Memory B cell (primary cell): ENCODE data around the gene SPTBN2.

Experiments used
- ATAC-seq: fragments of 150-1000 bp; cut with Tn5 transposase; 2 replicates; pipeline ENCODE4 v1.10.0; 2021; ENCODE audit warnings: low read depth, mild to moderate bottlenecking, moderate library complexity
- DNase-seq, 2 donors: peaks; one replicate each; pipeline ENCODE4 v3.0.0; 2022; ENCODE audit warnings: low spot score in 2 of 2
- H3K27ac Mint-ChIP-seq: one replicate; pipeline ENCODE4 v1.8.0; 2022; ENCODE audit warnings: mild to moderate bottlenecking, moderate library complexity, mixed read lengths
- H3K27me3 Mint-ChIP-seq: one replicate; pipeline ENCODE4 v1.8.0; 2022; ENCODE audit warnings: mixed read lengths
- H3K36me3 Mint-ChIP-seq: one replicate; pipeline ENCODE4 v1.8.0; 2022; ENCODE audit warnings: mild to moderate bottlenecking, mixed read lengths
- H3K4me1 Mint-ChIP-seq: one replicate; pipeline ENCODE4 v1.8.0; 2022; ENCODE audit warnings: mixed read lengths
- H3K4me3 Mint-ChIP-seq: one replicate; pipeline ENCODE4 v1.8.0; 2022; ENCODE audit warnings: mild to moderate bottlenecking, moderate library complexity, mixed read lengths
- H3K9me3 Mint-ChIP-seq: one replicate; pipeline ENCODE4 v1.8.0; 2022; ENCODE audit warnings: mixed read lengths

SPTBN2 gene

DNA sequence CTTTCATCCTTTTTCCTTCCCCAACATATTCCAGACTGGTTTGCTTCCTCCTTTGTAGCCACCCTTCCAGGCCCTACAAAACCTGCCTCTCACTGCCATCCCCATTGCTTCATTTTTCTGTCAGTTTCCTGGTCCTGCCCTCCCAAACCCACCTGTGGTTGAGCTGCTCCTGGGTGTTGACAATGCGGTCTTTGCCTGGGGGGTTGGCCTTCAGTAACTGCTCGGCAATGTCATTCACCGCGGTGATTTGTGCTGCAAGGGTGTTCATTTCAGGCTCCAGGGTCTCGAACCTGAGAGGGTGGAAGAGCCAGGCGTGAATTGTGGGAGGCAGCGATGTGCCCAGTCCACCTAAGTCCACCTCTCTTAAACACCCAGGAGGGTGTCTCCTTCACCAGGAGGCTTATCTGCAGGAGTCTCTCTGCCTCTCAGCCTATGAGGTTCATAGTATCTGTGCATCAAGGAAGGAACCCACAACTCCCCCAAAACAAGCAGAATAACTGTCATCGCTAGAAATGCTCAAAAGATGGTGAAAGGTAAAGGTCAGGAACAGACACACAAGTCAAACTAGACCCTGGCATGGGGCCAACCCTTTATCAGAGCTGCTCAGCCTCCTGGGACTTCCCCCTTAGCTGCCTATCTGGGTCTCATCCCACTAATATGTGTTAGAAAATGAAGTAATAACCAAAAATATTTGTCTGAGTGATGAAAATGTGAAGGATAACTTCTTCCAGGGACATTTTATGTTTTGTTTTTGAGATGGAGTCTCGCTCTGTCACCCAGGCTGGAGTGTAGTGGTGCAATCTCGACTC lies 27.4 kb downstream of the SPTBN2 start:
- H3K4me1 Mint-ChIP-seq: no peaks in the 10 kb centered on the region
- DNase-seq: no peak
- peaks cover 1% of the 10 kb centered on the region for H3K9me3 Mint-ChIP-seq
- no peak overlapping the region for H3K4me3 Mint-ChIP-seq
- H3K27ac Mint-ChIP-seq: no peak overlapping the region
- H3K36me3 Mint-ChIP-seq: peaks cover 2% of the 10 kb centered on the region
- H3K27me3 Mint-ChIP-seq: no peaks in the 10 kb centered on the region
- ATAC-seq: no peak

DNA sequence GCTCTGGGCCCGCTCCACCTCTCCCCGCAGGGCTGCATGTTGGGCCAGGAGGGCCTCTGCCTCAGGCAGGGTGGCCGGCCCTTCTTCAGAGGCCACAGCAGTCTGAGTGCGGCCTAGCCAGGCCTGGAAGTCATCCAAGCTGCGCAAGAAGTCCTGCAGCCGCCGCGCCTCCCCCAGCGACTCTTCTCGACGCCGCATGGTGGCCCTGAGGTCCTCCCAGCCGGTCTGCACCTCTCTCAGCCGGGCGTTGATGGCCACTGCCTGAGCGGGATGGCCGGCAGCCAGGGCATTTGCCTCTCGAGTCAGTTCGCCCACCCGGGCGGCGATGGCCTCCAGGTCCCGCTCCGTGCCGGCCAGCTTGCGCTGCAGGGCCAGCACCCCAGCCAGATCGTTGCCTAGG lies 28.3 kb downstream of the SPTBN2 start:
- DNase-seq (no peak), ATAC-seq (no peak)
- Mint-ChIP-seq H3K36me3 (peaks cover 2% of the 10 kb centered on the region), H3K9me3 (peaks cover 1% of the 10 kb centered on the region), H3K4me1 (no peaks in the 10 kb centered on the region), H3K27me3 (no peaks in the 10 kb centered on the region), H3K4me3 (no peak overlapping the region), H3K27ac (no peak overlapping the region)

DNA sequence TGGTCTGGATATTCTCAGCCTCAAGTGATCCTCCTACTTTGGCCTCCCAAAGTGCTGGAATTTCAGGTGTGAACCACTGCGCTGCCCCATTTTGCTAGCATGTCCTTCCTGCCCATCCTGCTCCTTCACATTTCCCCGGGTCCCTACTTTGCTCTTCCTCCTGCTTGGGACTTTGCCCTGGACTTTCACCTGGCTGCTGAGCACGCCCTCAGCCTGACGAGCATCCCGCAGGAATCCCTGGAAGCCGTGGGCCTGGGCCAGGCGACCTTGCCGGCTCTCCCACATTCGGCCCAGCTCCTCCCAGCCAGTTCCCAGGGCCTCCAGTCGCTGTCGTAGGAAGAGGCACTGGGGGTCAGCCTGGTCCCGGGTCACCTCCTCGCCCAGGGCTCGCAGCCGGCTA lies 28.7 kb downstream of the SPTBN2 start:
- no peak for DNase-seq
- no peak overlapping the region for H3K27ac Mint-ChIP-seq
- no peak overlapping the region for H3K4me3 Mint-ChIP-seq
- no peak for ATAC-seq
- H3K4me1 Mint-ChIP-seq: no peaks in the 10 kb centered on the region
- peaks cover 1% of the 10 kb centered on the region for H3K9me3 Mint-ChIP-seq
- no peaks in the 10 kb centered on the region for H3K27me3 Mint-ChIP-seq
- H3K36me3 Mint-ChIP-seq: peaks cover 2% of the 10 kb centered on the region

DNA sequence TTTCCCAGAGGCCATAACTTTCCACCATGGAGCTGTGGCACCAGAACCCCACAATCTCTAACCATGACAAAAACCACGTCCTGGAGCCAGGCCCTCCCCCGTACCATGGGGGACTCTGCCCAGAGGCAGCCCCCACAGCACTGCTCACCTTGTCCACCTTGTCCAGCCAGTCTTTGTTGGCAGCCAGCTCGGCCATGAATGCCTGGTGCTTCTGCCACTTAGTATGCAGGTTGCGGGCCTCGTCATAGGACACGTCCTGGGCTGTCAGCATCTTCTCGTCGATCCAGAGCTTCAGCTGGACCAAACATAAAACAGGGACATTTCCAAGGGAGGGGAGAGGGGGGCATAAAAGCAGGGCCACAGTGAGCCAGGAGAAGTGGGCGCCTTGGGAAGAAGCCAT lies 30.5 kb downstream of the SPTBN2 start:
- ATAC-seq (no peak), DNase-seq (no peak)
- no peak overlapping the region for H3K4me3 Mint-ChIP-seq
- no peak overlapping the region for H3K27ac Mint-ChIP-seq
- H3K9me3 Mint-ChIP-seq: peaks cover 1% of the 10 kb centered on the region
- H3K36me3 Mint-ChIP-seq: peaks cover 2% of the 10 kb centered on the region
- H3K27me3 Mint-ChIP-seq: peaks cover under 1% of the 10 kb centered on the region
- H3K4me1 Mint-ChIP-seq: peaks cover 2% of the 10 kb centered on the region

DNA sequence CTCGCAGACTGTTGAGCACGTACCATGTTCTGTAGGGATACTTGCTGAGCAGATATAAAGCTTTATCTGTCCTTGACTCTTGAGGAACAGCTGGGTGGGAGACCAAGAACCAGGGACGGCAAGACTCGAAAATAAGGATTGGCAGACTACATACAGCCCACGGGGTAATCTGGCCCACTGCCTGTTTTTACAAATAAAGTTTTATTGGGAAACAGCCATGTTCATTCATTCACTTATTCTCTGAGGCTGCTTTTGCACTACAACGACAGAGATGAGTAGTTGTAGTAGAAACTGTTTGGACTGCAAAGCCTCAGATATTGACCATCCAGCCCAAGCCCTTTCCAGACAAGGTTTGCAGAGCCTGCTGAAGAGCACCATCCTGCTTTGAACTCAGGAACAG lies 31.0 kb downstream of the SPTBN2 start:
- H3K4me3 Mint-ChIP-seq: no peak overlapping the region
- peaks cover 3% of the 10 kb centered on the region for H3K27me3 Mint-ChIP-seq
- peaks cover 2% of the 10 kb centered on the region for H3K4me1 Mint-ChIP-seq

DNA sequence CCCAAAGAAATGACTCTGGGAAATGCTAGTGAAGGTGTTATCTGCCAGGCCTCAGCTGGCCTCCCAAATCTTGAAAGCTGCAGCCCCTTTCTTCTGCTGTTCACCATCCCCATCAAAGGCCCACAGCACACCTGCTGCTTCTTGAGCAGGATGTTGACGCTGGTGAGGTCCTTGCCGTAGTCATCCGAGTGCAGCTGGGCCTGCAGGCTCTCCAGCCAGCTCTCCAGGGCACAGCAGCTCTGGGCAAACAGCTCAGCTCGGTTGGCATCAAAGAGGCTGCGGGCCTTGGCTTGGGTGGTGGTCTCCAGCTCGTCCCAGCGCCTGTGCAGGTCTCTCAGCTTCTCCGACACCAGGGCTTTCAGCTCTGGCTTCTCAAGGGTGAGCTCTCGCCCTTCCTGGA lies 32.9 kb downstream of the SPTBN2 start:
- peaks cover 1% of the 10 kb centered on the region for H3K9me3 Mint-ChIP-seq
- ATAC-seq (no peak), DNase-seq (no peak)
- no peak overlapping the region for H3K4me3 Mint-ChIP-seq
- no peaks in the 10 kb centered on the region for H3K36me3 Mint-ChIP-seq
- peaks cover 5% of the 10 kb centered on the region for H3K27me3 Mint-ChIP-seq
- H3K4me1 Mint-ChIP-seq: peaks cover 2% of the 10 kb centered on the region
- no peak overlapping the region for H3K27ac Mint-ChIP-seq

More for the DNA sequence above, 31.0 kb downstream of the SPTBN2 start:
- H3K36me3 Mint-ChIP-seq: peaks cover 2% of the 10 kb centered on the region
- no peak for DNase-seq
- ATAC-seq: no peak
- peaks cover 1% of the 10 kb centered on the region for H3K9me3 Mint-ChIP-seq
- H3K27ac Mint-ChIP-seq: no peak overlapping the region

DNA sequence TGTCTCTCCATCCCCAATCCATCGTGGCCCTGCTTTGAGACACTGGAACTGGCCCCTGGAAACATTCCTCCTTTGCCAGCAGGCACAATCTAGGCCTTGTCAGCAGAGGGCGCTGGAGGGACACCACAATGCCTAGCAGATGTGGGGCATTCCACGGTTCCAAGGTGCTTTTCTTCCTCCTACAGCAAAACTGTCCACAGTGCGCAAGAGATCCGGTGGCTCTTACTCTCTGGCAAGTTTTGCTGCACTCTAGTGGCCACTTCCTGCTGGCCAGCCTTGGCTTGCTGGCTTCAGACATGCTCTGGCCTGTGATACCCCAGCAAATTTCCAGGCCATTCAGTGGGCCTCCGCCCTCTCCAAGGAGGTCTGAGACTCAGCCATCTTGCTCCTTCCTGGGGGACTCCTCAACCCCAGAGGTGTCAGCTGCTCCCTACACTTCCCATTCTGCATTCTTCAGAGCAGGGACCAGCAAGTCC lies 34.2 kb downstream of the SPTBN2 start:
- DNase-seq (peak; percentile 84 to 86), ATAC-seq (peak; percentile 97)
- Mint-ChIP-seq H3K9me3 (peaks cover under 1% of the 10 kb centered on the region), H3K4me1 (peaks cover 2% of the 10 kb centered on the region), H3K27me3 (peaks cover 5% of the 10 kb centered on the region), H3K4me3 (no peak overlapping the region), H3K27ac (no peak overlapping the region), H3K36me3 (no peaks in the 10 kb centered on the region)

DNA sequence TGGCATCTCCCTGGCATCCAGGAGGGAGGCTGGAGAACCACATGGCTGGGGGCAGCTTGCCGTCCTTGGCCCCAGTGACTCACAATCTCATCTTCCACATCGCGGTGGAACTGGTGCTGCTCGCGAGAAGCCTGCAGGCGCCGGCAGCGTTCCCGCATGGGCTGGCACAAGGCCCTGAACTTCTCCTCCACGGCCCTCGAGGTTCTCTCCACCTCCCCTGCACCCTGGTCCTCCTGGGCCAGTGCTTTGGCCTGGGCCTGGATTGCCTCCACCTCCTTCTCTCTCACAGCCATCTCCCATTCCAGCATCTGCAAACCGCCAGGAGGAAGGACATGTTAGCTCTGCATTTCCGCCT lies 35.0 kb downstream of the SPTBN2 start:
- H3K36me3 Mint-ChIP-seq: no peaks in the 10 kb centered on the region
- H3K9me3 Mint-ChIP-seq: no peaks in the 10 kb centered on the region
- DNase-seq: no peak
- no peak for ATAC-seq
- H3K4me3 Mint-ChIP-seq: no peak overlapping the region
- peaks cover 2% of the 10 kb centered on the region for H3K4me1 Mint-ChIP-seq
- H3K27me3 Mint-ChIP-seq: peaks cover 5% of the 10 kb centered on the region
- H3K27ac Mint-ChIP-seq: no peak overlapping the region

DNA sequence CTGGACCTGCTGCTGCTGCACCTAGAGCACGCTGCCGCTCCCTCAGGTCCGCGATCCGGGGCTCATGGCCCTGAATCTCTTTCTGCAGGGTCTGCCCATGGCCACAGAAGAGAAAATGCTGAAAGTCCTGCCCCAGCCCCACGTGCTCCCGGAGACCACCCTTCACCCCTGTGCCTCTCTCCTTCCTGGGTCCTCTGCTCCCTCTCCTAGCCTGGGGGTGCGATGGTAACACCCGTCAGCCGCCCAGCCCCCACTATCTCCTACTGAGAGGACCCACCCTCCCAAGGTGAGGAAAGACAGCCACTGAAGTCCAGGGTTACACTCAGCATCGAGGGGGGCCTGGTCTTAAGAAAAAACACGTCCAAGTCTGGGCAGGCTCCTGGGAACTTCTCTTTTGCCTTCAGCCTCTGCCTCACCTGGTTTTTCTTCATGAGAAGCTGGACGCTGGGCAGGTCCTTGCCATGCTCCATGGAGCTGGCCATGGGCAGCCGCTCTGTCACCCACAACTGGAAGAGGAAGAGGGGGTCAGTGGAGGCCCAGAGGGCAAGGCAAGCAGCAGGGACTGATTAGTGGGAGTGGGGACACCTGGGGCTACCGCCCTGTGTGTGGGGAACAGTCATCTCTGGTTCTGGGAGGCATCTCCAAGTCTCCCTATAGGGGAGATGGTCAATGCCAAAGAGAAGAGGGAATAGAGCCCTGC lies 35.5 kb downstream of the SPTBN2 start:
- no peaks in the 10 kb centered on the region for H3K36me3 Mint-ChIP-seq
- H3K27ac Mint-ChIP-seq: no peak overlapping the region
- peaks cover 5% of the 10 kb centered on the region for H3K27me3 Mint-ChIP-seq
- DNase-seq (no peak), ATAC-seq (no peak)
- no peak overlapping the region for H3K4me3 Mint-ChIP-seq
- H3K4me1 Mint-ChIP-seq: peaks cover 2% of the 10 kb centered on the region
- no peaks in the 10 kb centered on the region for H3K9me3 Mint-ChIP-seq

DNA sequence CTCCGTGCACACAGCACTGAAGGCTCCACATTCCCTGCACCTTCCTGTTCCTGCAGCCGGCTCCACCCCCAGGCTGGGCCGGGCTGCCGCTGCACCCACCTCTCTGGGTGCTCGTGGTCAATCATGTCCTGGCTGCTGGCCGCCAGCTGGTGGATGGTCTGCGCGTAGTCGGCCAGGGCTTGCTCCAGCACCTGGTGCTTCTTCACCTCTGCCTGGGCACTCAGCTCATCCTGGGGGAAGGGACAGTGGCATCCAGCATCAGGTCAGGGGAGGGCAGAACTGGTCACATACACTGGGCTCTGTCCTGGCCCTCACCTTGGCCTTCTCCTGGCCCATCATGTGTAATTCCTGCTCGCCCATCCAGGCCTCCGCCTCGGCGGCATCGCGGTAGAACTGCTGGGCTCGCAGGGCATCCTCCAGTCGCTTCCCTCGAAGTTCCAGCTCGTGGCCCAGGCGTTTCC lies 36.1 kb downstream of the SPTBN2 start:
- no peak for DNase-seq
- H3K9me3 Mint-ChIP-seq: no peaks in the 10 kb centered on the region
- peaks cover 2% of the 10 kb centered on the region for H3K4me1 Mint-ChIP-seq
- no peak for ATAC-seq
- H3K27me3 Mint-ChIP-seq: peaks cover 5% of the 10 kb centered on the region
- no peak overlapping the region for H3K4me3 Mint-ChIP-seq
- H3K36me3 Mint-ChIP-seq: no peaks in the 10 kb centered on the region
- H3K27ac Mint-ChIP-seq: no peak overlapping the region

DNA sequence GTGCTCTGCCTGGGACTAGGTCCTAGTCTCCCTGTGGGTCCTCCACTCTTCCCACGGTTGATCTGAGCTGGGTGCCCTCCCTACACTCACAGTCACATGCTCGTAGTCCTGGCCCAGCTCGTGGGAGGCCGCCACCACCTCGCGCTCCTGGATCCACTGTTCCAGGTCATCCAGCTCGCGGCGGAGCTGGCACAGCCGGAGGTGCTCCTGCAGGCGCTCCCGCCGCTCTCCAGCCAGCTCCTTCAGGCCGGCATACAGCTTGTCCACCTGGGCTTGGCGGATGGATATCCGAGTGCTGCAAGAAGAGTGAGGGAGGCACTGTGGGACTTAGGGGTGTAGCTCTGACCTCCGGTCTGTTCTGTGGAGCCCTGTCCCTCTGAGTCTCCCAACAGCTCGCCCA lies 36.6 kb downstream of the SPTBN2 start:
- ATAC-seq: no peak
- no peaks in the 10 kb centered on the region for H3K36me3 Mint-ChIP-seq
- peaks cover 2% of the 10 kb centered on the region for H3K4me1 Mint-ChIP-seq
- H3K27ac Mint-ChIP-seq: no peak overlapping the region
- no peaks in the 10 kb centered on the region for H3K9me3 Mint-ChIP-seq
- H3K4me3 Mint-ChIP-seq: no peak overlapping the region
- DNase-seq: no peak
- H3K27me3 Mint-ChIP-seq: peaks cover 5% of the 10 kb centered on the region

DNA sequence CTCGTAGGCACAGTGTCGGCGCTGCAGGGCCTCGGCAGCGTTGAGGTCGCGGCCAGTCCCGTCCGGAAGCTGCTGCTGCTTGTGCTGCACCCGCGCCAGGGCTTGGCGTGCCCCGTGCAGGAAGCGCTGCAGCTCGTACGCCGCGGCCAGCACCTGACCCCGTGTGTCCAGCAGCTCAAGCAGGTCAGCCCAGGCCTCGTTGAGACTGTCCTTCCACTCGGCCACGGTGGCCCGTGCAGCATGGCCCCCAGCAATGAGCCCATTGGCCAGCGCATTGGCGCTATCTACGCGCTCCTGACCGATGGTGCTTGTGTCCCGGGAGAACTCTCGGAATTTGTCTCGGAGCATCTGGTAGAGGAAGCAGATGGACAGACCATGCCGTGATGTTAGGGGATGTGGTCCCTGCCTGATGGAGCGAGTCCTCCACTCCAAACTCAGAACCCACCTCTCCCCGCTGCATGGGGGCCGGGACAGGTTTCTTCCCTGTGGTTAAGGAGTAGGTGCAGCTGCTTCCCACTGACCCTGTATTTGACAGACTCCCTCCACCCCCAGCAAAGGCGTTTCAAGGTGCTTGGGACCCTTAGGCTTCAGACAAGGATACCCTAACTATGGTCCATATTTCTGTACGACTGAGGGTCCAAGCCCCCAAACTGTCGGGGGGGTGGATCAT lies 37.6 kb downstream of the SPTBN2 start:
- H3K27ac Mint-ChIP-seq: no peak overlapping the region
- no peaks in the 10 kb centered on the region for H3K36me3 Mint-ChIP-seq
- peaks cover 5% of the 10 kb centered on the region for H3K27me3 Mint-ChIP-seq
- H3K4me3 Mint-ChIP-seq: no peak overlapping the region
- H3K4me1 Mint-ChIP-seq: peaks cover 2% of the 10 kb centered on the region
- DNase-seq: no peak
- ATAC-seq: no peak
- H3K9me3 Mint-ChIP-seq: no peaks in the 10 kb centered on the region

DNA sequence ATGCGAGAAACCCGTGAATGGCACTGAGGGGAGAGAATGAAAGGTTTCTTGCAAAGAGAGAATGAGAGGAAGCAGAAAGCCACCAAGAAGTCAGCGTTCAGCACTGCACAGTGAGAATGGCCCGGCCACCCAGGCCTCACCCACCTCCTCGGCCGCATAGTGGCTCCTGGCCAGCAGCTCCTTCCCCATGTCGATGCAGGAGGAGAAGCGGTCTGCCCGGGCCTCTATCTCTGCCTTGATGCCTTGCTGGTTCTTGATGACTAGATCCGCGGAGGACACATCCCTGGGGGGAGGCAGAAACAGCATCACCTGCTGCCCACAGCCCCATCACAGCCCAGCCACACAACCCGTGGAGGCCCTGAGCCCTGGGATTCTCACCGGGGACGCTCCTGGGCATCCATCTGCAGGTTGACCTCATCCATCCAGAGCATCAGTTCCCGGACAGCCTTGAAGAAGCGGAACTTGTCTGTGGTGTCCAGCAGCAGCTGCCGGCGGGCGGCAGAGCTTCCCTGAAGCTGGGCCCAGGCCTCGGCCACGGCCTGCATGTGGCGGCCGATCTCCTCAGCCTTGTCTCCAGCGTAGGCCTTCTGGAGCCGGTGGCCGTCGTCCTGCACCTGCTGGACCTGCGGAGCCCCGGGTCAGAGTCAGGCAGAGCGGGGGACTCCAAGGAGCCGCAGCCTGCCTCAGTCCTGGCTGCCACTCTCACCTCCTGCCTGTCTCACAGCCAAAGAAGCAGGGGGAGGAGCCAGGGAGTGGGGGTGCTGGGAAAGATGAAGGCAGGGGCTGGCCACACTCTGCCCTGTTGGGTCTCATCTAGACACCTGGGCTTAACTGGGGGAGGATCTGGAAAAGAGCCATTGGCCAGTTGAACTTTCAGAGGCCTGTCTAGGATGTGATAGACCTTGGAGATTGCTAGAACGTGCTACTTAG lies 39.1 kb downstream of the SPTBN2 start:
- H3K36me3 Mint-ChIP-seq: no peaks in the 10 kb centered on the region
- no peaks in the 10 kb centered on the region for H3K9me3 Mint-ChIP-seq
- no peak overlapping the region for H3K27ac Mint-ChIP-seq
- peaks cover 2% of the 10 kb centered on the region for H3K4me1 Mint-ChIP-seq
- ATAC-seq (no peak), DNase-seq (no peak)
- no peak overlapping the region for H3K4me3 Mint-ChIP-seq
- H3K27me3 Mint-ChIP-seq: peaks cover 5% of the 10 kb centered on the region
